Right forelimb (tissue), 1 donor: ENCODE results near the gene TMEM273.

ENCODE experiments used
- DNase-seq: peaks from one replicate; pipeline ENCODE4 v3.0.0-alpha.2; 2018

TMEM273 gene

GRCh38 chr10:49139028-49139845 is 49.0 kb downstream of the TMEM273 start:
- DNase-seq, result no peak

GRCh38 chr10:49138361-49138891 is 49.8 kb downstream of the TMEM273 start:
- DNase-seq, result peak; percentile 84

GRCh38 chr10:49136525-49136924 is 51.7 kb downstream of the TMEM273 start:
- no peak for DNase-seq

- DNase-seq, result no peak
Measured at GRCh38 chr10:49135575-49136313, 52.4 kb downstream of the TMEM273 start.

- no peak for DNase-seq
Measured at GRCh38 chr10:49134327-49134726, 53.9 kb downstream of the TMEM273 start.

GRCh38 chr10:49133706-49134248 is 54.4 kb downstream of the TMEM273 start, which contains the start of gene FAM170B:
Gene FAM170B, minus strand, starts transcription at chr10:49134021. Its CDS starts 103 bp downstream, at chr10:49133918.
- DNase-seq, result no peak

GRCh38 chr10:49132362-49132737 is 55.8 kb downstream of the TMEM273 start:
- DNase-seq, result no peak

GRCh38 chr10:49131507-49132361 is 56.5 kb downstream of the TMEM273 start:
- DNase-seq, result no peak

- no peak for DNase-seq
Measured at GRCh38 chr10:49129376-49129775, 58.8 kb downstream of the TMEM273 start.

- DNase-seq, result no peak
Measured at GRCh38 chr10:49128854-49129253, 59.3 kb downstream of the TMEM273 start.

GRCh38 chr10:49123981-49124950 is 63.9 kb downstream of the TMEM273 start:
- no peak for DNase-seq

- DNase-seq, result no peak
Measured at GRCh38 chr10:49120911-49121310, 67.3 kb downstream of the TMEM273 start.

- DNase-seq, result no peak
Measured at GRCh38 chr10:49119746-49120145, 68.4 kb downstream of the TMEM273 start.

GRCh38 chr10:49118430-49119074 is 69.6 kb downstream of the TMEM273 start:
- DNase-seq, result peak; percentile 42

GRCh38 chr10:49117376-49118070 is 70.7 kb downstream of the TMEM273 start:
- DNase-seq, result no peak

- DNase-seq, result no peak
Measured at GRCh38 chr10:49116509-49117375, 71.4 kb downstream of the TMEM273 start.

GRCh38 chr10:49115796-49116508 is 72.2 kb downstream of the TMEM273 start:
- no peak for DNase-seq
